DMS114 treated with DMSO at 0.1 percent for 48 hours (cell line): ENCODE measurements around the gene CRIM1.
A peak's percentile ranks its signal among the peaks of the same experiment; 100 is the strongest.
"Not testable (repeated sequence)": the region's sequence is repeated elsewhere in the genome, so short reads cannot be mapped to it uniquely, and the experiment has no call there.

Source experiments
- DNase-seq: peaks from one replicate; lab custom pipeline; 2025; ENCODE audit not compliant: unreplicated experiment; lab: John Stamatoyannopoulos, UW

Gene CRIM1

GRCh38 chr2:36355151-36355889, at the start of gene CRIM1:
CRIM1 (plus strand) TSS chr2:36355778; CDS start chr2:36356293, 515 bp downstream.
- DNase-seq: peak; percentile 40

- no peak for DNase-seq
Observed at GRCh38 chr2:36307441-36307840, 48.1 kb upstream of the CRIM1 start.

- DNase-seq: not testable (repeated sequence)
Observed at GRCh38 chr2:36310444-36310843, 45.1 kb upstream of the CRIM1 start.

GRCh38 chr2:36318547-36318946, 37.0 kb upstream of the CRIM1 start:
- DNase-seq: no peak

GRCh38 chr2:36322108-36322507, 33.5 kb upstream of the CRIM1 start:
- peak; percentile 37 for DNase-seq

GRCh38 chr2:36326286-36326685, 29.3 kb upstream of the CRIM1 start:
- DNase-seq: no peak

- DNase-seq: no peak
Observed at GRCh38 chr2:36329251-36329650, 26.3 kb upstream of the CRIM1 start.

- no peak for DNase-seq
Observed at GRCh38 chr2:36329746-36330472, 25.7 kb upstream of the CRIM1 start.

GRCh38 chr2:36330473-36331395, 24.8 kb upstream of the CRIM1 start:
- DNase-seq: no peak

GRCh38 chr2:36333350-36334012, 22.1 kb upstream of the CRIM1 start:
- no peak for DNase-seq

- no peak for DNase-seq
Observed at GRCh38 chr2:36335597-36335996, 20.0 kb upstream of the CRIM1 start.

- no peak for DNase-seq
Observed at GRCh38 chr2:36336321-36336720, 19.3 kb upstream of the CRIM1 start.

- no peak for DNase-seq
Observed at GRCh38 chr2:36337354-36337753, 18.2 kb upstream of the CRIM1 start.

GRCh38 chr2:36338124-36338826, 17.3 kb upstream of the CRIM1 start:
- no peak for DNase-seq

GRCh38 chr2:36338827-36339145, 16.8 kb upstream of the CRIM1 start:
- DNase-seq: no peak

GRCh38 chr2:36339607-36340218, 15.9 kb upstream of the CRIM1 start:
- no peak for DNase-seq

GRCh38 chr2:36343606-36344005, 12.0 kb upstream of the CRIM1 start:
- no peak for DNase-seq

- DNase-seq: no peak
Observed at GRCh38 chr2:36348721-36349120, 6.9 kb upstream of the CRIM1 start.

GRCh38 chr2:36351291-36351690, 4.3 kb upstream of the CRIM1 start:
- DNase-seq: no peak

- peak; percentile 61 for DNase-seq
Observed at GRCh38 chr2:36351736-36352349, 3.7 kb upstream of the CRIM1 start.
